ENCODE data around the gene SESN2.

The SESN2 gene, protein sequence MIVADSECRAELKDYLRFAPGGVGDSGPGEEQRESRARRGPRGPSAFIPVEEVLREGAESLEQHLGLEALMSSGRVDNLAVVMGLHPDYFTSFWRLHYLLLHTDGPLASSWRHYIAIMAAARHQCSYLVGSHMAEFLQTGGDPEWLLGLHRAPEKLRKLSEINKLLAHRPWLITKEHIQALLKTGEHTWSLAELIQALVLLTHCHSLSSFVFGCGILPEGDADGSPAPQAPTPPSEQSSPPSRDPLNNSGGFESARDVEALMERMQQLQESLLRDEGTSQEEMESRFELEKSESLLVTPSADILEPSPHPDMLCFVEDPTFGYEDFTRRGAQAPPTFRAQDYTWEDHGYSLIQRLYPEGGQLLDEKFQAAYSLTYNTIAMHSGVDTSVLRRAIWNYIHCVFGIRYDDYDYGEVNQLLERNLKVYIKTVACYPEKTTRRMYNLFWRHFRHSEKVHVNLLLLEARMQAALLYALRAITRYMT

DNA sequence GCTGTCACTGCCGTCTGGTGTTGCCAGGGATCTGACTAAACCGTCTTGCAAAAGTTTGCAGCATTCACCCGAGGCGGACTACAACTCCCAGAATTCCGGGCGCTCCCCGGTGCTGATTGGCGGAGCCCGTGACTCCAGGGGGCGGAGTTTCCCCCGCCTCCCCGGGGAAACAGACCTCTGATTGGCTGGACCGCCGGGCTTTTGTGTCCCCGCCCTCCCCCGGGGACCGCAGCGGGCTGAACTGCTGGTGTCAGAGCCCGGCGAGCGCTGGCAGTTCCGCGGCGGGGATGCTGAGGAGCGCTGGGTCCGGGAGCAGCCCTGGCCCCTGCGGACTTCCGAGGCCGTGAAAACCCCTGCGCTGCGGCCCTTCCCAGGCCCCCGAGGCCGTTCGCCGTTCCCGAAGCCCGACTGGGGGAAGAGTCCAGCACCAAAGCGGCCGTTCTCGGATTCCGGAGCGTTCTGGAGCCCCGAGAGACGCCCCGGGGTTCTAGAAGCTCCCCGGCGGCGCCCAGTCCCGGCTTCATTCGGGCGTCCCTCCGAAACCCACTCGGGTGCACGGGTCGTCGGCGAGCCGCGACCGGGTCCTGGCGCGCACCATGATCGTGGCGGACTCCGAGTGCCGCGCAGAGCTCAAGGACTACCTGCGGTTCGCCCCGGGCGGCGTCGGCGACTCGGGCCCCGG is at the start of gene SESN2:
TSS of gene SESN2 (plus strand) at position 267 of the 682 bp plus-strand sequence. CDS start at position 597, 330 bp downstream.
- Histone ChIP-seq H3K4me1 (ENCODE audit: insufficient read depth, insufficient read length) (peaks cover 12% of the 10 kb centered on the region), H3K27me3 (ENCODE audit: insufficient read depth, insufficient read length) (no peaks in the 10 kb centered on the region), H3K9ac (ENCODE audit: insufficient read length, low read depth) (peak within 1 kb of the TSS; percentile 94), H3K9me3 (ENCODE audit: insufficient read depth, low read length) (no peaks in the 10 kb centered on the region), H3K36me3 (ENCODE audit: insufficient read depth, insufficient read length, low read length) (peaks cover 3% of the 10 kb centered on the region), H3K4me3 (ENCODE audit: insufficient read length, low read depth) (peak within 1 kb of the TSS; percentile 88)
- TF ChIP-seq SUZ12 (IDR thresholded peaks at IDR 0.05; ENCODE audit: extremely low read depth, insufficient read depth, insufficient read length) (no peak), YY1 (IDR thresholded peaks at IDR 0.05; ENCODE audit: insufficient read depth, insufficient read length) (no peak), ZNF274 (IDR thresholded peaks at IDR 0.05; ENCODE audit: low read depth, low read length) (no peak)
- DNase-seq (ENCODE audit: low read depth, low spot score): peak; percentile 99

DNA sequence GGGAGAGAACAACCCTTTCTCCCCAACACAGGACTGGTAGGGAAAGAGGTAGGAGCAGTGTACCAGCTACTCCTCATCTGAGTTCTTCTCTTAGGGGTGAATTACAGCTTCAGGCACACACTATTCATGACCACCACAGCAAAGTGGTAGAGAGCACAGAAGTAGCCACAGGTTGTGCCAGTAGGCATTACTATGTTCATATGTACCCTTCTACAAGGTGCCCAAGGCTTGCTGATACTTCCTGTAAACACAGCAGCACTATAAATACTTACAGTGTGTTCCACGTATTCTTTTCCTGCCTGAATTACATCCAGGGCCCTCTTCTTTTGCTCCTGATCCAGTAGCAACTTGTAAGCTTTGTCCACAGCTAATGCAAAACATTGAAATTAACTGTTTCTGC is 49.6 kb upstream of the SESN2 start:
- no peaks in the 10 kb centered on the region for H3K27me3 ChIP-seq (ENCODE audit: insufficient read depth, insufficient read length)
- H3K4me1 ChIP-seq (ENCODE audit: insufficient read depth, insufficient read length): no peaks in the 10 kb centered on the region
- no peak for TF ChIP-seq SUZ12 (IDR thresholded peaks at IDR 0.05; ENCODE audit: extremely low read depth, insufficient read depth, insufficient read length)
- no peak for TF ChIP-seq ZNF274 (IDR thresholded peaks at IDR 0.05; ENCODE audit: low read depth, low read length)
- TF ChIP-seq YY1 (IDR thresholded peaks at IDR 0.05; ENCODE audit: insufficient read depth, insufficient read length): no peak
- H3K9me3 ChIP-seq (ENCODE audit: insufficient read depth, low read length): no peaks in the 10 kb centered on the region
- H3K4me3 ChIP-seq (ENCODE audit: insufficient read length, low read depth): no peak overlapping the region
- no peak overlapping the region for H3K9ac ChIP-seq (ENCODE audit: insufficient read length, low read depth)
- DNase-seq (ENCODE audit: low read depth, low spot score): no peak
- H3K36me3 ChIP-seq (ENCODE audit: insufficient read depth, insufficient read length, low read length): peaks cover 87% of the 10 kb centered on the region

DNA sequence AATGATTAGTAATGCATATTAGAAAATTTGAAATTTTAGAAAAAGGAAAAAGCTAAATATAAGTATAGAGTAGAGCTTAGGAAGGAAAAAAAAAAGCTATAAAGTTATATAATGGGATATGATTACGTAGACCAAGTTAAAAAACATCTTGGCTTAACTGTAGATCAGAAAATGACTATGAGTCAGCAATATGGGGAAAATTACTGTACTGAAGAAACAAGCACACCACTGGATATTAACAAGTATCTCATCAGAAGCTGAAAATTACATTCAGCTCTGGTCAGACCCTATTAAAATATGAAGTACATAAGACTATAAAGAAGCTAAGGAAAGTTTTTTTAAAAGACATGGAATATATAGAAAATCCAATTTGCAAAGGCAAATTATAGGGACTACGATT is 46.0 kb upstream of the SESN2 start:
- Histone ChIP-seq H3K27me3 (ENCODE audit: insufficient read depth, insufficient read length) (no peaks in the 10 kb centered on the region), H3K9me3 (ENCODE audit: insufficient read depth, low read length) (no peaks in the 10 kb centered on the region), H3K4me3 (ENCODE audit: insufficient read length, low read depth) (no peak overlapping the region), H3K36me3 (ENCODE audit: insufficient read depth, insufficient read length, low read length) (peaks cover 71% of the 10 kb centered on the region), H3K9ac (ENCODE audit: insufficient read length, low read depth) (no peak overlapping the region), H3K4me1 (ENCODE audit: insufficient read depth, insufficient read length) (no peaks in the 10 kb centered on the region)
- no peak for TF ChIP-seq YY1 (IDR thresholded peaks at IDR 0.05; ENCODE audit: insufficient read depth, insufficient read length)
- TF ChIP-seq SUZ12 (IDR thresholded peaks at IDR 0.05; ENCODE audit: extremely low read depth, insufficient read depth, insufficient read length): no peak
- TF ChIP-seq ZNF274 (IDR thresholded peaks at IDR 0.05; ENCODE audit: low read depth, low read length): no peak
- DNase-seq (ENCODE audit: low read depth, low spot score): no peak

DNA sequence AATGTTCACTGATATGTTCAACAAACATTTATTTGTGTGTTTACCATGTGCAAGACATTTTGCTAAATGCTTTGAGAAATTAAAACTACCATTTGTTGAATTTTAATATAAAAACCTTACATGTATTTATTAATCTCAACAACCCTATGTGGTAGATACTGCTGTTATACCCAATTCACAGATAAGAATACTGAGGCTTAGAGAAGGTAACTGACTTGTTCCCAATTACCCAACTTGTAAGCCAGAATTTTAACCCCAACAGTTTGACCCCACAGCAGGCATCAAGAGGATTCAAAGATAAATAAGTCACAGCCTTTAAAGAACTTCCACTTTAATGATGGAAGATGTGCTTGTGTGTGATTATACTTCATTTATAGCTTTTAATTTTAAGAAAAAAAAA is 30.2 kb upstream of the SESN2 start:
- no peaks in the 10 kb centered on the region for H3K9me3 ChIP-seq (ENCODE audit: insufficient read depth, low read length)
- no peak overlapping the region for H3K4me3 ChIP-seq (ENCODE audit: insufficient read length, low read depth)
- H3K36me3 ChIP-seq (ENCODE audit: insufficient read depth, insufficient read length, low read length): peaks cover 71% of the 10 kb centered on the region
- no peak overlapping the region for H3K9ac ChIP-seq (ENCODE audit: insufficient read length, low read depth)
- no peak for DNase-seq (ENCODE audit: low read depth, low spot score)
- H3K4me1 ChIP-seq (ENCODE audit: insufficient read depth, insufficient read length): no peaks in the 10 kb centered on the region
- TF ChIP-seq SUZ12 (IDR thresholded peaks at IDR 0.05; ENCODE audit: extremely low read depth, insufficient read depth, insufficient read length): no peak
- TF ChIP-seq ZNF274 (IDR thresholded peaks at IDR 0.05; ENCODE audit: low read depth, low read length): no peak
- no peak for TF ChIP-seq YY1 (IDR thresholded peaks at IDR 0.05; ENCODE audit: insufficient read depth, insufficient read length)
- H3K27me3 ChIP-seq (ENCODE audit: insufficient read depth, insufficient read length): no peaks in the 10 kb centered on the region

DNA sequence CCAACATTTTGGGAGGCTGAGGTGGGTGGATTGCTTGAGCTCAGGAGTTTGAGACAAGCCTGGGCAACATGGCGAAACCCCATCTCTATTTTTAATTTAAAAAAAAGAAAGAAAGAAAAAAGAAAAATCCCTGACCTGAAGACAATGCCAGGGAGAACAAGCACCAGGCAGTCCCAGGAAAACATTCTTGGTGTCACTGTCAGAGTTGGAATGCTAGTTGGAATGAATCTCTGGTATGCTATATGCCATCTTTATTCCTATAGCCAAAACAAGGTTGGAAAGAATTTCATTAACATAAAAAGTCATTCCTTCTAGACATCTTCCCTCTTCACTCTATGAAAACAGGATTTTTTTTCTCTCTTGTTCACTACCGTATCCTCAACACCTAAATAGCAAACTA is 29.3 kb upstream of the SESN2 start:
- Histone ChIP-seq H3K4me1 (ENCODE audit: insufficient read depth, insufficient read length) (no peaks in the 10 kb centered on the region), H3K4me3 (ENCODE audit: insufficient read length, low read depth) (no peak overlapping the region), H3K9ac (ENCODE audit: insufficient read length, low read depth) (no peak overlapping the region), H3K27me3 (ENCODE audit: insufficient read depth, insufficient read length) (no peaks in the 10 kb centered on the region), H3K36me3 (ENCODE audit: insufficient read depth, insufficient read length, low read length) (peaks cover 63% of the 10 kb centered on the region), H3K9me3 (ENCODE audit: insufficient read depth, low read length) (no peaks in the 10 kb centered on the region)
- DNase-seq (ENCODE audit: low read depth, low spot score): no peak
- TF ChIP-seq YY1 (IDR thresholded peaks at IDR 0.05; ENCODE audit: insufficient read depth, insufficient read length) (no peak), ZNF274 (IDR thresholded peaks at IDR 0.05; ENCODE audit: low read depth, low read length) (no peak), SUZ12 (IDR thresholded peaks at IDR 0.05; ENCODE audit: extremely low read depth, insufficient read depth, insufficient read length) (no peak)

DNA sequence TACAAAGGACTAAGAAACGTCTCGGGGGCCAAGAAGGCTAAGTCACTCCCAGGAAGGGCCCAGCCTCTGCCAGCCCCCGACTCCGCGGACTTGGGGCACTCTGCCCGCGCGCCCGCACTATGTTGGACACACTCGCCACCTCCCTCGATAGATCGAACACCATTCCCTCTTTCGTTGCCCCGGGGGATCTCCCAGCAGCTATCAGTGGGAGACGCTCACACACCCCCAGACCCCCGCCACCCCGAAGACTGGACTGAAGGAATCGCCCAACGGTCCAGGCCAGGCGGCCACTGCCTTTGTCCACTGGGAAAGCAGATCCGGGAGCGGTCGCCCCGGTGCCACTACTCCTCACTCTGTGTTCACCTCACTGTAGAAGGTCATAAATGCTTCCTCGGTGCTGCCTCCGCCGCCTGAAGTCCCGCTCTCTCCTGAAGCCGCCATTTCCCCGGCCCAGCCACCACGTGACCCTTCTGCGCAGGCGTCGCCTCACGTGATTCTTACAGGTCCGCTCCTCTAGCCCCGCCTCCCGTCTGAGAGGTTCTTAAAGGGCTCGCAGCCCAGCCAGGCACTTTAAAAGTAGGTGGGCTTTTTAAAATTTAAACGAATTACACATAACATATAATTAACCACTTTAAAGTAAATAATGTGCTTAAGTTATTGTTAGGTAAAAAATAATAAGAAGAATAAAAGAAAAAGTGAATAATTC is 26.6 kb upstream of the SESN2 start, which contains the start of gene DNAJC8:
TSS of gene DNAJC8 (minus strand) at position 472 of the 706 bp plus-strand sequence. CDS start at position 441, 31 bp downstream.
- no peaks in the 10 kb centered on the region for H3K27me3 ChIP-seq (ENCODE audit: insufficient read depth, insufficient read length)
- peaks cover 48% of the 10 kb centered on the region for H3K36me3 ChIP-seq (ENCODE audit: insufficient read depth, insufficient read length, low read length)
- TF ChIP-seq YY1 (IDR thresholded peaks at IDR 0.05; ENCODE audit: insufficient read depth, insufficient read length): peak; percentile 91
- TF ChIP-seq ZNF274 (IDR thresholded peaks at IDR 0.05; ENCODE audit: low read depth, low read length): no peak
- TF ChIP-seq SUZ12 (IDR thresholded peaks at IDR 0.05; ENCODE audit: extremely low read depth, insufficient read depth, insufficient read length): no peak
- H3K9ac ChIP-seq (ENCODE audit: insufficient read length, low read depth): peak within 1 kb of the TSS; percentile 100
- H3K4me1 ChIP-seq (ENCODE audit: insufficient read depth, insufficient read length): no peaks in the 10 kb centered on the region
- H3K4me3 ChIP-seq (ENCODE audit: insufficient read length, low read depth): peak within 1 kb of the TSS; percentile 100
- DNase-seq (ENCODE audit: low read depth, low spot score): peak; percentile 96
- no peaks in the 10 kb centered on the region for H3K9me3 ChIP-seq (ENCODE audit: insufficient read depth, low read length)
